ENCODE results near the gene VCL.

GRCh38 chr10:74084955-74085354 is 87.0 kb downstream of the VCL start:
- no peak for TF ChIP-seq YY1 (IDR thresholded peaks at IDR 0.05; ENCODE audit: low read depth)
- TF ChIP-seq MAX (IDR thresholded peaks at IDR 0.05) = no peak
- no peak for TF ChIP-seq CREB1 (IDR thresholded peaks at IDR 0.05; ENCODE audit: low read depth)
- no peak for TF ChIP-seq CEBPB (IDR thresholded peaks at IDR 0.05)
- TF ChIP-seq TAF1 (IDR thresholded peaks at IDR 0.05; ENCODE audit: low read depth) = no peak
- no peak for TF ChIP-seq NFIC (IDR thresholded peaks at IDR 0.05)
- TF ChIP-seq FOXM1 (IDR thresholded peaks at IDR 0.05; ENCODE audit: borderline replicate concordance, low read depth) = no peak
- no peak for TF ChIP-seq EP300 (IDR thresholded peaks at IDR 0.05; ENCODE audit: borderline replicate concordance)
- TF ChIP-seq USF1 (IDR thresholded peaks at IDR 0.05) = no peak
- no peak for TF ChIP-seq RAD21 (IDR thresholded peaks at IDR 0.05; ENCODE audit: low read depth)
